KOPT-K1 (cell line): ENCODE measurements around the gene GRIK4.

Experiments
- H3K27ac ChIP-seq: fragments of 200-600 bp; sonication (generic); 2 replicates; pipeline ENCODE4 v1.5.1; 2016; ENCODE audit warnings: antibody characterized with exemption, mild to moderate bottlenecking, low read depth, low read length; ENCODE audit not compliant: poor library complexity, severe bottlenecking
- H3K36me3 ChIP-seq: fragments of 200-600 bp; sonication (generic); 2 replicates; pipeline ENCODE4 v1.5.1; 2017; ENCODE audit warnings: antibody characterized with exemption, mild to moderate bottlenecking, low read length, moderate library complexity; ENCODE audit not compliant: insufficient read depth
- H3K9me3 ChIP-seq: fragments of 200-600 bp; sonication (generic); 2 replicates; pipeline ENCODE4 v1.5.1; 2017; ENCODE audit warnings: antibody characterized with exemption, low read length, mild to moderate bottlenecking; ENCODE audit not compliant: insufficient read depth, poor library complexity, severe bottlenecking

GRIK4 gene

DNA sequence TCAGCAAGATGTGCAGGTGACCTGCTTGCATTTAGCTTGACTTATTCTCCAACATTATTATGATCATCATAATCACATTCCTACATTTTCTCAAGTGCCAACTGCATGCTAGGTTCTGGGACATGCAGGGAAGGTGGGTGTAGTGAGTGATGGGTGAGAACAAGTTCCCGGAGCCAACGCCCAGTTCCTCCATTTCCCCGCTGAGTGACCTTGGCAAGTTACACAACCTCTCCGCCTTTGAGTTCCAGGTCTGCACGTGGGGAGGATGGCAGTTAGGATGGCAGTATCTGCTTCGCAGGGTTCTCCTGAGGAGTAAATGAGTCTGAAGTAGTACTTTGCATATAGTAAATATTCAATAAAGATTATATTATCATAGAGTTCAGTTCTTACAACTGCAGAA, 140.3 kb downstream of the GRIK4 start:
- Histone ChIP-seq H3K36me3 (no peaks in the 10 kb centered on the region), H3K9me3 (no peaks in the 10 kb centered on the region), H3K27ac (no peak overlapping the region)

DNA sequence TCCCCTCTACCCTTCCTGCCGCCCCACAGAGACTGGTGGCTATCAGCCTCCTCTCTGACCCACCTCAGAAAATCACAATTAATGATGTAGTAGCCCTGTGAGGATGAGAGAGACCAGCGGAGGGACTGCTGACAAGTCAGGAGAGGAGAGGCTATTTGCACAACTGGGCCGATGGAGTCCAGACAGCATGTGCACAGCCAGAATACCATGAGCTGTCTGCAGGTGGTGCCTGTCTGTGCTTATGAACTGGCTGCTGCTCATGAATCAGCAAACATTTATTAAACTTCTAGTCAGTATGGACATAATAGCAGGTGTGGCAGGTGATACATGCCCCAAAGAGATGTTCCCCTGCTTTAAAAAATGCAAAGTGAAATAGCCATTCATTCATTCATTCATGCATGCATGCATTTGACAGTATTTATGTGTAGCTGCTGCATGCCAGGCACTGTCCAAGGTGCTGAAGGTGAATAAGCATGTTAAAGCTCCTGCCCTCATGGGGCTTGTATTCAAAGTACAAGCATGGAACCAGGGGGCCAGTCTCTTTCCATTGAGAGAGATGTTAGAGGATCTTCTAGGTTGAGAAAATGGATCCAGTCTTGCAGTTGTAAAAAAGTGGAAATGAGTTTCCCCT, 141.3 kb downstream of the GRIK4 start:
- Histone ChIP-seq H3K36me3 (no peaks in the 10 kb centered on the region), H3K9me3 (no peaks in the 10 kb centered on the region), H3K27ac (no peak overlapping the region)

DNA sequence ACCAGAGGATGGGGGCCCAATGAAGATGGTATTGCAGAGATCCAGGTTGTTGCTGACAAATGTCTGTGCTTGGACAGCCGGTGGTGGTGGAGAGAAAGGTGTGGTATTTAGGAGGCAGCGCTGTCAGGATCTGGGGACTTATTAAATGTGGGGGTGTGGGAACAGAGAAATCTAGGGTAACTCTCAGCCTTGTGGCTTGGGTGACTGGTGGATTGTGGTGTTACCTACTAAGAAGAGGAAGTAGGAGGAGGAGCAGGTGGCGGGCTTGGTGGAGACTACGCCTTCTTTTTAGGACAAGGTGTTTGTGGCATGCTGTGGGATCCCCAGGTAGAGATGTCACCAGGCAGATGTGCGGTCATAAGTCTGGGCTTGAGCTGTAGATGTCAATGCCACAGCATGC, 144.0 kb downstream of the GRIK4 start:
- H3K9me3 ChIP-seq: no peaks in the 10 kb centered on the region
- H3K36me3 ChIP-seq: no peaks in the 10 kb centered on the region
- H3K27ac ChIP-seq: no peak overlapping the region

DNA sequence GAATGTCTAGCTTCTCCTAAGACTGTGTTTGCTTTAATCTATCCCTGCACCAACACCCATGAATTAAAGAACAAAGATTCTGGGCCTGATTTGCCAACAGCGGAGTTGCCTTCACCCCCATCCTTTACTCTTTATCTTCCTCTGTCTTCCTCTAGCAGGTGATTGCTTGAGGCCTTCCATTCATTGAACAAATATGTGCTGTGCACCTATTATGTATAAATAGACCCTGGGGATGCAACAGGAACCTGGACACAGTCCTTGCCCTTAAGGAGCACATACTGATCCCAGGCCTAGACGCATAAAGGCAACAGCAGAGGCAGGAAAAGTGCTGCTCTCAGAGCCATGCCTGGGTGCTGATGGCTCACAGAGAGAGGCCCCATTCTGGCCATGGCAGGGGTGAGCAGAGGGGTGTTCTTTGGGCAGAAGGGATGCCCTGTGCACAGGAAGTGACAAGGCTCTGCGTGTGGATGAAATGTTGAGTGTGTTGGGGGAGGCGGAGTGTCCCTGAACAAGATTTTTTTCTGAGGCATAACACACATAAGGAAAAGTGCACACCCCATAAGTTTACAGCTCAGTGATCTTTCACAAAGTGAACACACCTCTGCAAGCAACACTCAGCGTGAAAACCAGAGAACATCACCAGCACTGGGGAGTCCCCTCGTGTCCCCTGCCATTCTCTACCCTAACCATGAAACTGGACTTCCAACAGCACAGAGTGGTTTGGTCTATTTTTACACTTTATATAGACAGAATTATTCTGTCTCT, 145.9 kb downstream of the GRIK4 start:
- H3K9me3 ChIP-seq: no peaks in the 10 kb centered on the region
- no peak overlapping the region for H3K27ac ChIP-seq
- no peaks in the 10 kb centered on the region for H3K36me3 ChIP-seq

DNA sequence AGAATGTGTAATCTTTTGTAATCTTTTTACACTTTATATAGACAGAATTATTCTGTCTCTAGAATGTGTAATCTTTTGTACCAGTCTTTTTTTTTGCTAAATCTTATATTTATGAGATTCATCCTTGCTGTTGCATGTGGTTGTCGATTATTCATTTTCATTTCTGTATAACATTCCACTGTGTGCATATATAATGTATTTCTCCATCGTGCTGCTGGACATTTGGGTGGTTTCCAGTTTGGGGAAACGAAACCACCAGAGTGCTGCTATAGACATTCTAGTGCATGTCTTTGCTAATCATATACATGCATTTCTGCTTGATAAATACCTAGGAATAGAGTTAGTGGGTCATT, 146.5 kb downstream of the GRIK4 start:
- Histone ChIP-seq H3K36me3 (no peaks in the 10 kb centered on the region), H3K27ac (no peak overlapping the region), H3K9me3 (no peaks in the 10 kb centered on the region)

DNA sequence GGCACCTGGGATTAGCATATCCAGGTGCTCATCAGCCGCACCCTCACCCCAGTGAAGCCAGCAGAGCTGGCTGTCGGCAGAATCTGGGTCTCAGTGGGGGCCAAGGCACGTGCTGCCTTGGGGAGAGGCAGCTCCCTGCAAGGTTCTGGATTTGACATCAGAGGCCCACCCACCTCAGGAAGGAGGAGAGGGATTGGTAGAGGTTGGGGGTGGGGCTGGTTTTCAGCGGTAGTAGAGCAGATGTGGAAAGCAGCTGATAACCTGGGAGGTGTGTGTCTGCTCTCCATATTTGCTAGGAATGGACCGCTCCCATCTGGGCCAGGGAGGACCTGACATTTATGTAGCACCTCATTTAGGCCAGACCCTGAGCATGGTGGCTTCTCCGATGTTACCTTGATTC, 147.5 kb downstream of the GRIK4 start:
- Histone ChIP-seq H3K9me3 (no peaks in the 10 kb centered on the region), H3K36me3 (no peaks in the 10 kb centered on the region), H3K27ac (no peak overlapping the region)

DNA sequence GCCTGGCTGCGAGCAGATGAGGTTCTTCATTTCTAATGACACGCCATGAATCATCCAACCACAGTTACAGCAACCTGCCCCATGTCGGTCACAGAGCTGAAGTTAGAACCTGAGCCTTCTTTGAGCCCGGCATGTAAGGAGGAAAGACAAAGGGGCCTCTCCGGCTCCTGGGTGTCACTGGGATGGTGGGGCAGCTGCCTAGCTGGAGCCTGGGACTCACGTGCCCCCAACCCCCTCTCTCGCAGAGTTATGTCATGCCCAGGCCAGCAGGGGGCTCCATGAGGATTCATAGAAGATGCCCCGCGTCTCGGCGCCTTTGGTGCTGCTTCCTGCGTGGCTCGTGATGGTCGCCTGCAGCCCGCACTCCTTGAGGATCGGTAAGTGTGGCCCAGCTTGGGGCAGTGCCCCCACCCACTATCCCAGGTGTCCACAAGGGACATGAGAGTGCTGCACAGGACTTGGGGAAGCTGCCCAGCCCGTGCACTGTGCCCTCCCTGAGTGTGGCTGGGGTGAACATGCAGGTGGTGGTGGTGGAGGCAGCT, 148.5 kb downstream of the GRIK4 start:
- Histone ChIP-seq H3K36me3 (no peaks in the 10 kb centered on the region), H3K9me3 (no peaks in the 10 kb centered on the region), H3K27ac (no peak overlapping the region)

DNA sequence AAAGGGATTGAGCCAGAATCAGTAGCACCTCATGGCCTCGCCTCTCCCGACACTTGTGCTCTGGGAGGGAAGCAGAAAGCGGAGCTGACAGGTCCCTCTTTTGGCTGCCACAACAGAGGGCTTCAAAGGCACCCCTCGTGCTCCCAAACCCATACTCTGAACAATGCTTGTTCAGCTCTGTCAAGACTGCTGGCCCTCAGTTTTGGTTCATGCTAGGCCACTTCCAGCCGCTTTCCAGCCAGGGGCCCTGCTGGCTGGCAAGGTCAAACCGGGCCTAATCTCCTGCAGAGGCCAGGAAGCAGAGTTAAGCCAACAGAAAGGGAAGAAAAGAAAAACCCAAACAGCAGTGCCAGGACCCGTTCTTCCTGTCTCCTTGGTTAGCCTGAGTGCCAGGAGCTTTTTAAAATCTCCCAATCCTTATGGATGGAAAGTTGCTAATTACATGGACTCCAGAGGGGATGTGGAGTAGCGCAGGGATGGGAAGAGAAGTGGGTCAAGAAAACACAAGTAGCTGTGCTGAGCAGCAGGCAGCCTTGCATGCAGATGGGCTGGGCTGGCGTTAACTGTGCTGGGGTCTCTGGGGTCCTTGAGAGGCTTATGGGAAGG, 150.6 kb downstream of the GRIK4 start:
- H3K9me3 ChIP-seq: no peaks in the 10 kb centered on the region
- no peaks in the 10 kb centered on the region for H3K36me3 ChIP-seq
- no peak overlapping the region for H3K27ac ChIP-seq

DNA sequence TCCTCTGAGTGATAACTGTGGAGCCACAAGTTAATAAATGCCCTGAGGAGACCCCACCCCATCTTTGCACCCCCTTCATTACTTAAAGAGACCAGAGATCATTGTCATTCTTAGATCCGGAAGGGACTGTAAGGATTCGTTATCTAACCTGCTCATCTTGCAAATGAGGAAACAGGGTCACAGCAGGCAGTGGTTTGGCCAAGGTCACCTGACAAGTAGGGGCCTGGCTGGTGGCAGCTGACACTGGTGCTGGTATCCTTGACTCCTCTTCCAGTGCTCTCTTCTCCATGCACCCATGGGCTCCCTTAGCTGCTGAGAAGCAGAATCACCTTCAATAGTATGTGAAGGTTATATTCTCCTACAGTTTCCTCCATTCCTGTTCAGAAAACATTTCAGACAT, 151.6 kb downstream of the GRIK4 start:
- Histone ChIP-seq H3K9me3 (no peaks in the 10 kb centered on the region), H3K36me3 (no peaks in the 10 kb centered on the region)

DNA sequence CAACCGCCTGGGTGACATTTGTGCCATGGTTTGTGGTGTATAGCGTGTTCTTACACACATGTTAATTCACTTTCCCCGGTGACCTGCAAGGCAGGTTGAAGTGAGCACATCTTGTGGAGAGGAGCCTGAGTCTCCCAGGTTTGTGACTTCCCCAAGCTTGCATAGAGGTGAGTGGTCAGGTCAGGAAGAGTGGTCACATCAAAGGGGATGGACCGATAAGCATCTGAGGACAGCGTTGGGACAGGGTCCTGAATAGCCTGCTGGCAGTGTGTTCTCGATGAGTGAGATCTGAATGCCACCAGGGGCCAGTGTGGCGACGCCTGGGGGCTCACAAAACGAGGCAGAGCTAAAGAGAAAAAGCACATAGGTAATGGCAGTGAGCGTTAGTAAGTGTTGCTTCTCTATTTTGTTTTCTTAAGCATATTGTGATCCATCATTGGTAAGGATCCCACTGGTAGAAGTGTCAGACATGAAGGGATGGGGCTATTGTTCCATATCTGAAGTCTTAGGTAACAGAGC, 154.6 kb downstream of the GRIK4 start:
- H3K36me3 ChIP-seq: no peaks in the 10 kb centered on the region
- H3K27ac ChIP-seq: no peak overlapping the region
- no peaks in the 10 kb centered on the region for H3K9me3 ChIP-seq

More for the DNA sequence above, 151.6 kb downstream of the GRIK4 start:
- no peak overlapping the region for H3K27ac ChIP-seq

DNA sequence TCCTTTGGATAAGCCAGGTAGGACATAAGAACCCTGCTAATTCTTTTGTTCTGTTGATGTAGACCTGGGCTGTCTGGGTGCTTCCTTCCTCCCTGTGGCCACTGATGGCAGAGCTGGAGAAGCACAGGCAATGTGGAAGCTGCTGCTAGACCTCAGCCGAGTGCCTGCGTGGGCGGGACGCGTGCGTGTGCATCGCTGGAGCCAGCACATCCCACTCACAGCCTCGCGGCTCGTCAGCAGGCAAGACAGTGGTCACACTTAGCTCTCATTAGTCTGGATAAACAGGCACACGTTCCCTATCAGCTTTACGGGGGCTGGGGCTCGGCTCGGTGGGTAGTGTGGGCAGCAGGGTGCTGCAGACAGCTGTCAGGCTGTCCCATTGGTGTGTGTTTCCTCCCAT, 155.7 kb downstream of the GRIK4 start:
- H3K36me3 ChIP-seq: no peaks in the 10 kb centered on the region
- no peaks in the 10 kb centered on the region for H3K9me3 ChIP-seq
- H3K27ac ChIP-seq: no peak overlapping the region

DNA sequence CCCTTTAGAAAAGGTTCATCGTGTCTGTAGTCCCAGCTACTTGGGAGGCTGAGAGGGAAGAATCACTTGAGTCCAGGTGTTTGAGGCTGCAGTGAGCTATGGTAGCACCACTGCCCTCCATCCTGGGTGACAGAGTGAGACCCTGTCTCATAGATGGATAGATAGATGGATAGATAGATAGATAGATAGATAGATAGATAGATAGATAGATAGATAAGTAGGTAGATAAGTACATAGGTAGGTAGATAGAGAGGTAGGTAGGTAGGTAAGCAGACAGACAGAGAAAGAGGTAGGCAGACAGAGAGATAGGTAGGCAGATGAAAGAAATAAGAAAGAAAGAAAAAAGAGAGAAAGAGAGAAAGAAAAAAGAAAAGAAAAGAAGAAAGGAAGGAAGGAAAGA, 156.4 kb downstream of the GRIK4 start:
- Histone ChIP-seq H3K36me3 (no peaks in the 10 kb centered on the region), H3K27ac (no peak overlapping the region), H3K9me3 (no peaks in the 10 kb centered on the region)

DNA sequence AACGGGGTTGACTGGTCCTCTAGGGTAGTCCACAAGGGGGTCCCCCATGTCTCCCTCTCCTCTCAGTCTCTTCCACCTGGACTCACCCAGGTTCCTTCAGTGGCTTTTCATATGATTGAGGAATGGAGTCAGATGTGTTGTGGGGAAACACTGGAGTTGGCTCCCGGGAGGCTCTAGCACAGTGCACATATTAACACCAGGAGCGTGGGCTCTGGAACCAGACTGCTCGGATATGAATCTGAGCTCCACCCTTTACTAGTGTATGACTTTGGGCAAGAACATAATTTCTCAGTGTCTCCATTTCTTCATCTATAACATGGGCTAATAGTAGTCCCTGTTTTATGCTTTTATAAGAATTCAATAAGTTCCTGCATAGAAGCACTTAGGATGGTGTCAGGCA, 157.0 kb downstream of the GRIK4 start:
- Histone ChIP-seq H3K9me3 (no peaks in the 10 kb centered on the region), H3K27ac (no peak overlapping the region), H3K36me3 (no peaks in the 10 kb centered on the region)

DNA sequence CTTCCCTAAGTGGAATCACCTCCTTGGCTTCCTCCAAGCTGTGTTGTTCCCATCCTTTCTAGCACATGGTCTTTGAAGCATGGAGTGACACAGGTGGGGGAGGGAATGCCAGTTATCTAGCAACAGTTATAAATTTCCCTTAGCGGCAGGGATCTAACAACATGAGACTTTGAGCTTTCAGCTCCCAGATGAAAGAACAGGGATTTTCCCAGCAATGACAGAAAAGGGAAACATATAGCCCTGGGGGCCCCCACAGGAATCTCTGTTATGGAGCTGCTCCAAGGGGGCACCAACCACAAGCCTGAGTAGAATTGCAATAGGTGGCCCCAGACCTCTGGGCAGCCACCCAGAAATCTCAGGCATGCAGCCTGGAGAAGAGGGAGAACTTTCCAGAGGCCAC, 163.0 kb downstream of the GRIK4 start:
- H3K27ac ChIP-seq: no peak overlapping the region
- H3K36me3 ChIP-seq: no peaks in the 10 kb centered on the region
- no peaks in the 10 kb centered on the region for H3K9me3 ChIP-seq

DNA sequence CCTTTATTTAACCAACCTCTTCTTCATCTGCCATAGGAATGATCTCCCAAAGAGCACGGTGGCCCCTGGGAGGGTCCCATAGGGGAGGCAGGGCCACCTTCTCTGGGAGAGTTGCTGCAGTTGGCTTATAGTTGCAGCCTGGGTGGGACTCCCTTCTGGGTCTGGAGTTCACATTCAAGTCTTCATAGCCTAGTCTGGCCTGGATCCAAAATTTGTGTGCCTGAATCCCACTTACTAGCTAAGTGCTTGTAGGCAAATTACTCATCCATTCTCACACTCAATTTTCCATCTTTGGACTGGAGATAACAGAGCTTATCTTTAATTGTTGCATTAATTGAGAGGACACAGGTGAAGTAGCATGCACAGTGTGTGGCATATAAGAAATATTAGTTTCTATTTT, 163.6 kb downstream of the GRIK4 start:
- Histone ChIP-seq H3K9me3 (no peaks in the 10 kb centered on the region), H3K27ac (no peak overlapping the region), H3K36me3 (no peaks in the 10 kb centered on the region)
